K562 (cell line): Measurements from ENCODE around the gene TGFBR3L. TPM values are rescaled to one million over a fixed set of nuclear protein-coding genes. Genes with fewer than 3 reads are reported as not detected.

Experiments used
- CSDE1 ChIP-seq, 2 experiments: fragments of 450-650 bp; IDR thresholded peaks; 2 replicates each; pipeline ENCODE4 v1.6.1; 2016; ENCODE audit warnings: mild to moderate bottlenecking in 1 of 2
- DIDO1 ChIP-seq: fragments of 450-650 bp; IDR thresholded peaks from 2 replicates; pipeline ENCODE4 v1.6.1; 2016; ENCODE audit warnings: low read depth, missing biosample characterization, missing genetic modification characterization
- E2F1 ChIP-seq: sonication (generic); formaldehyde crosslinking; IDR thresholded peaks from 2 replicates; pipeline ENCODE4 v1.8.1; 2023; ENCODE audit warnings: mild to moderate bottlenecking, missing genetic modification reagents, moderate library complexity
- HDGF ChIP-seq: fragments of 450-650 bp; IDR thresholded peaks from 2 replicates; pipeline ENCODE4 v1.6.1; 2016
- KDM1A ChIP-seq, 2 experiments: fragments of 450-650 bp; IDR thresholded peaks; 2 replicates each; pipeline ENCODE4 v1.6.1; 2016; ENCODE audit warnings: mild to moderate bottlenecking in 2 of 2
- KDM2B ChIP-seq: fragments of 250-450 bp; sonication (Bioruptor Pico); IDR thresholded peaks from 2 replicates; pipeline ENCODE4 v1.8.0; 2021; ENCODE audit warnings: mild to moderate bottlenecking, moderate library complexity
- KLF16 ChIP-seq: IDR thresholded peaks from 2 replicates; pipeline ENCODE4 v1.6.1; 2016; ENCODE audit warnings: antibody characterized with exemption
- MNT ChIP-seq, 2 experiments: fragments of 450-650 bp; conservative IDR thresholded peaks; 2 replicates each; pipeline ENCODE4 v1.6.1; 2017; ENCODE audit warnings: mild to moderate bottlenecking in 2 of 2, moderate library complexity in 2 of 2
- MTF1 ChIP-seq: fragments of 250-450 bp; sonication (Bioruptor Pico); IDR thresholded peaks from 2 replicates; pipeline ENCODE4 v1.9.0; 2021; ENCODE audit warnings: moderate library complexity, mild to moderate bottlenecking, inconsistent platforms, borderline replicate concordance
- RNF219 ChIP-seq: fragments of 250-450 bp; sonication (Bioruptor Pico); IDR thresholded peaks from 2 replicates; pipeline ENCODE4 v1.5.0; 2022; ENCODE audit warnings: mild to moderate bottlenecking
- SFPQ ChIP-seq: fragments of 200-400 bp; formaldehyde crosslinking; IDR thresholded peaks from 2 replicates; pipeline ENCODE4 v1.6.1; 2017; ENCODE audit warnings: mild to moderate bottlenecking, low read depth, low read length, moderate library complexity
- SIN3B ChIP-seq: fragments of 450-650 bp; IDR thresholded peaks from 2 replicates; pipeline ENCODE4 v1.6.1; 2017; ENCODE audit warnings: low read depth, mild to moderate bottlenecking, moderate library complexity
- SNRNP70 ChIP-seq: fragments of 200-400 bp; formaldehyde crosslinking; optimal IDR thresholded peaks from 2 replicates; pipeline ENCODE3; 2017; ENCODE audit warnings: low read depth, low read length
- STAT5B ChIP-seq: fragments of 250-450 bp; sonication (Bioruptor Pico); IDR thresholded peaks from 2 replicates; pipeline ENCODE4 v1.8.0; 2021; ENCODE audit warnings: mild to moderate bottlenecking, inconsistent platforms
- TAL1 ChIP-seq: fragments of 450-650 bp; IDR thresholded peaks from 2 replicates; pipeline ENCODE4 v1.6.1; 2016; ENCODE audit warnings: mild to moderate bottlenecking
- TGIF2 ChIP-seq: sonication (generic); formaldehyde crosslinking; IDR thresholded peaks from 2 replicates; pipeline ENCODE4 v1.8.1; 2022; ENCODE audit warnings: mild to moderate bottlenecking, missing genetic modification reagents, moderate library complexity
- XRCC4 ChIP-seq: IDR thresholded peaks from one replicate; pipeline ENCODE4 v1.6.1; 2011; ENCODE audit not compliant: insufficient read depth, insufficient read length; ENCODE audit errors: extremely low read depth
- ZNF133 ChIP-seq: fragments of 250-450 bp; sonication (Bioruptor Pico); IDR thresholded peaks from 2 replicates; pipeline ENCODE4 v1.4.0; 2020; ENCODE audit warnings: mild to moderate bottlenecking
- polyA plus RNA-seq, 8 experiments: library from polyadenylated mRNA; depleted of rRNA in 4 of 8; stranded (reverse) in 5 of 8; unstranded in 3 of 8; fragments of >200 nt; fragmentation: Nextera tagmentation in 2 of 8; fragmentation: Illumina TruSeq in 1 of 8; extraction: Ambion mirVana in 2 of 8; extraction: Trizol in 1 of 8; gene quantifications; 2 replicates each; pipeline versions ENCODE4 v1.2.1 to v1.2.3, GENCODE V29; 2011 to 2014; ENCODE audit warnings: inconsistent platforms in 1 of 8, missing spikeins in 1 of 8
- total RNA-seq, 7 experiments: library from RNA; depleted of rRNA in 6 of 7; stranded (reverse); fragments of >200 nt in 6 of 7; fragmentation: Illumina TruSeq in 2 of 7; extraction: Trizol in 2 of 7; gene quantifications; 2 replicates each; pipeline versions ENCODE4 v1.2.1 to v1.2.3, GENCODE V29; 2011 to 2021; ENCODE audit warnings: low replicate concordance in 1 of 7
- TF ChIP-seq, protein P1 (sequence below): fragments of 450-650 bp; IDR thresholded peaks from 2 replicates; pipeline ENCODE4 v1.6.1; 2016; ENCODE audit warnings: low read depth, mild to moderate bottlenecking, moderate library complexity

Gene TGFBR3L
- total and polyA plus RNA-seq, 9 of the 15 experiments (the other 6 are each of a cell fraction or from before 2014, with no cell fraction given), result not detected

- TF ChIP-seq ZNF133 (CRISPR knock-in tag) (no peak), KDM2B (CRISPR knock-in tag) (no peak), CSDE1 (IDR thresholded peaks at IDR 0.05) (no peak; a peak in 1 of 4 replicates), KLF16 (no peak), MNT (conservative IDR thresholded peaks at IDR 0.05) (peak; percentile 98 to 99), TAL1 (no peak), SIN3B (peak; percentile 96), TGIF2 (CRISPR knock-in tag) (no peak), E2F1 (CRISPR knock-in tag) (no peak; the same call in 1 of the 2 replicates), KDM1A (IDR thresholded peaks at IDR 0.05) (no peak), MTF1 (CRISPR knock-in tag) (no peak), HDGF (no peak; the same call in 1 of the 2 replicates), SNRNP70 (no peak), SFPQ (no peak), XRCC4 (no peak), RNF219 (CRISPR knock-in tag) (no peak), STAT5B (no peak), DIDO1 (0 out of 2 replicates have a peak, but pooled peaks have one; percentile 58)
- TF ChIP-seq, protein P1, sequence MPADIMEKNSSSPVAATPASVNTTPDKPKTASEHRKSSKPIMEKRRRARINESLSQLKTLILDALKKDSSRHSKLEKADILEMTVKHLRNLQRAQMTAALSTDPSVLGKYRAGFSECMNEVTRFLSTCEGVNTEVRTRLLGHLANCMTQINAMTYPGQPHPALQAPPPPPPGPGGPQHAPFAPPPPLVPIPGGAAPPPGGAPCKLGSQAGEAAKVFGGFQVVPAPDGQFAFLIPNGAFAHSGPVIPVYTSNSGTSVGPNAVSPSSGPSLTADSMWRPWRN, result no peak
Measured at GRCh38 chr19:7943444-7944176, 29.0 kb downstream of the TGFBR3L start, which contains the start of gene TIMM44 (continued).
